GM12891 (cell line): Measurements from ENCODE around the gene TCF7.

ENCODE experiments used
- POLR2A ChIP-seq: IDR thresholded peaks from 2 replicates; pipeline ENCODE4 v1.6.1; 2011; ENCODE audit warnings: low read depth, low read length, control low read depth
- POLR2AphosphoS5 ChIP-seq: IDR thresholded peaks from 2 replicates; pipeline ENCODE4 v1.6.1; 2011; ENCODE audit warnings: low read depth, low read length, control low read depth
- POU2F2 ChIP-seq: IDR thresholded peaks from 2 replicates; pipeline ENCODE4 v1.6.1; 2011; ENCODE audit warnings: low read depth, mild to moderate bottlenecking, control low read depth, low read length, moderate library complexity
- SPI1 ChIP-seq: IDR thresholded peaks from 2 replicates; pipeline ENCODE4 v1.6.1; 2011; ENCODE audit warnings: low read depth, low read length, control low read depth
- TAF1 ChIP-seq: IDR thresholded peaks from 2 replicates; pipeline ENCODE4 v1.6.1; 2011; ENCODE audit warnings: low read depth, low read length, control low read depth

DNA sequence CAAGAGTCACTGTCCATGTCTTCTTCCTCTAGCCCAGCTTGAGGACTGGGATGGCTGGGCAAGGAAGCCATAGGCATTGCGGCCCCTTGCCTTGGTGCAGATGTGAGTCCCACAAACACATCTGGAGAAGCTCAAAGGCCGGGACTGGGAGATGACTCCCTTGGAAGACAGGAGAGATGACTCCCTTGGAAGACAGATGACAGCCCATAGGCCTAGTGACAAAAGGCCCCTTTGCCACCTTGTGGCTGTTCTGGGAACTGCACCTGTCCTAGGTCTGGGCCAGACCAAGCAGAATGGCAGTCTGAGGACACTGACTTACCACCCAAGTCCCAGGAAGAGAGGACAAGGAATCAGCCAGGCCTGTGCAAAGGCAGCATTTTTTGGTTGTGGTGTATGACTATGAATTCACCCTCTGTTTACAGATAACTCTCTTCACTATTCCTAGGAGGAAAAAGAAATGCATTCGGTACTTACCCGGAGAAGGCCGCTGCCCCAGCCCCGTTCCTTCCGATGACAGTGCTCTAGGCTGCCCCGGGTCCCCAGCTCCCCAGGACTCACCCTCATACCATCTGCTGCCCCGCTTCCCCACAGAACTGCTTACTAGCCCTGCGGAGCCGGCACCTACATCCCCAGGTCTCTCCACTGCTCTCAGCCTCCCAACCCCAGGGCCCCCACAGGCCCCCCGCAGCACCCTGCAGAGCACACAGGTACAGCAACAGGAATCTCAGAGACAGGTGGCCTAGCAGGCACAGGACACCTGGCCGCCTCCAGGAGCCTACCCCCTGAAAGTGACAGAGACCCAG is 31.5 kb downstream of the TCF7 start:
- TF ChIP-seq POLR2A (0 out of 2 replicates have a peak, but pooled peaks have one; percentile 20), POLR2AphosphoS5 (no peak), TAF1 (no peak), SPI1 (no peak), POU2F2 (0 out of 2 replicates have a peak, but pooled peaks have one; percentile 48)
